SH-SY5Y (cell line): ENCODE results near the gene LBR.

ENCODE experiments used
- GATA2 ChIP-seq: IDR thresholded peaks from 2 replicates; pipeline ENCODE4 v1.6.1; 2011; ENCODE audit warnings: mild to moderate bottlenecking, low read depth, low read length
- GATA3 ChIP-seq: IDR thresholded peaks from 2 replicates; pipeline ENCODE4 v1.6.1; 2011; ENCODE audit warnings: low read depth, mild to moderate bottlenecking, low read length, moderate library complexity

DNA sequence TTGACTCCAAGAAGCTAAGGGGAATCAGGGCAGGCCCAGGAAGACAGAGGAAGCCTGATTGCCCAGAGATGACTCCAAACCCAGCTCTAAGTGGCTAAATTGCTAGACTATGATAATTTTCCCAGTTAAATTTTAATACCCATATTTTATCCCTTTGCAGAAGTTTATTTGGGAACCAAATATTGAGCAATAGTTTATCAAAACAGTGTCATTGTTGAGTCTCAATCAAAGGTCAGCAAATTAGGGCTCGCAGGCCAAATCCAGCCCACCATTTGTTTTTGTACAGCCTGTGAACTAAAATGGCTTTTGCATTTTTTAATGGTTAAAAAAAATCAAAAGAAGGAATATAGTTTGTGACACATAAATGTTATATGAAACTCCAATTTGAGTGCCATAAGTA is 47.1 kb downstream of the LBR start:
- TF ChIP-seq GATA2 (no peak), GATA3 (no peak)
